HUES64 (cell line): ENCODE measurements around the gene KIR3DL3.
"Not testable (repeated sequence)": the region's sequence is repeated elsewhere in the genome, so short reads cannot be mapped to it uniquely, and the experiment has no call there.

ENCODE experiments used
- H3K27ac ChIP-seq: 2 replicates; pipeline ENCODE4 v1.7.0; 2013; ENCODE audit warnings: low read depth, low read length, inconsistent platforms
- H3K27me3 ChIP-seq: 2 replicates; pipeline ENCODE4 v1.6.1; 2013; ENCODE audit warnings: mild to moderate bottlenecking, low read length; ENCODE audit not compliant: insufficient read depth
- H3K36me3 ChIP-seq: 2 replicates; pipeline ENCODE4 v1.6.1; 2013; ENCODE audit warnings: mild to moderate bottlenecking, low read length; ENCODE audit not compliant: insufficient read depth
- H3K4me1 ChIP-seq: 2 replicates; pipeline ENCODE4 v1.6.1; 2013; ENCODE audit warnings: mild to moderate bottlenecking, low read length, moderate library complexity; ENCODE audit not compliant: insufficient read depth
- H3K4me3 ChIP-seq: 2 replicates; pipeline ENCODE4 v1.5.1; 2013; ENCODE audit warnings: mild to moderate bottlenecking, low read length, moderate library complexity
- H3K9ac ChIP-seq: 2 replicates; pipeline ENCODE4 v1.6.1; 2013; ENCODE audit warnings: mild to moderate bottlenecking, low read depth, low read length
- H3K9me3 ChIP-seq: 2 replicates; pipeline ENCODE4 v1.6.1; 2013; ENCODE audit warnings: low read depth, low read length; ENCODE audit not compliant: insufficient read depth
- WGBS: fragments of 150-250, 120-280 bp; methylation state at CpG from one replicate; pipeline ENCODE4 v1.1.7; 2013; ENCODE audit warnings: missing lambda C conversion rate; 5-methylcytosine and 5-hydroxymethylcytosine counted together

The KIR3DL3 gene

DNA sequence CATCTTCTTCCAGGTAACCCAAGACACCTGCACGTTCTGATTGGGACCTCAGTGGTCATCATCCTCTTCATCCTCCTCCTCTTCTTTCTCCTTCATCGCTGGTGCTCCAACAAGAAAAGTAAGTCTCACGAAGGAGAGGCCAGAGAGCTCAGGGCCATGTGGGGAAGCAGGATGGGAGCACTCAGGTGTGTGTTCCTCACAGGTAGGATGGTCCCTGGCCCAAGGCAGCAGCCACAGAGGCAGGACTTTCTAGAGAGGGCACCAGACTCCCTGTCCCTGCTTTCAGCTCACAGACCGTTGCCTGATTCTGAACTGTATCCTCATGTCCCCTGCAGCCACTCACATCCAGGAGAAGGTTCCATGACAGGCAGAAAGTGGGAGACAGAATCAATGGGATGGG lies 42.2 kb downstream of the KIR3DL3 start:
- peaks cover 11% of the 10 kb centered on the region; the same call in 1 of the 2 replicates for H3K9me3 ChIP-seq
- H3K27ac ChIP-seq, H3K9ac ChIP-seq, H3K4me3 ChIP-seq, H3K36me3 ChIP-seq, H3K4me1 ChIP-seq, H3K27me3 ChIP-seq: not testable (repeated sequence)
- WGBS: 44% methylated on average over 3 of the region's 4 CpGs

DNA sequence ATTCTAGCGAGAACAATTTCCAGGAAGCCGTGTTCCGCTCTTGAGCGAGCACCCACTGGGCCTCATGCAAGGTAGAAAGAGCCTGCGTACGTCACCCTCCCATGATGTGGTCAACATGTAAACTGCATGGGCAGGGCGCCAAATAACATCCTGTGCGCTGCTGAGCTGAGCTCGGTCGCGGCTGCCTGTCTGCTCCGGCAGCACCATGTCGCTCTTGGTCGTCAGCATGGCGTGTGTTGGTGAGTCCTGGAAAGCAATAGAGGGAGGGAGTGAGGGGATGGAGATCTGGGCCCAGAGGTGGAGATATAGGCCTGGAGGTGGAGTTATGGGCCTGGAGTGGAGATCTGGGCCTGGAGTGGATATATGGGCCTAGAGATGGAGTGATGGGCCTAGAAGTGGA lies 45.4 kb downstream of the KIR3DL3 start, which contains the start of gene KIR2DL1:
TSS of gene KIR2DL1 (plus strand) at position 148 of the 400 bp plus-strand sequence. CDS start at position 206, 58 bp downstream.
- WGBS: 90% methylated on average over 15 of the region's 15 CpGs
- H3K27ac ChIP-seq, H3K27me3 ChIP-seq, H3K4me3 ChIP-seq, H3K9ac ChIP-seq, H3K4me1 ChIP-seq, H3K36me3 ChIP-seq: not testable (repeated sequence)
- H3K9me3 ChIP-seq: peaks cover 11% of the 10 kb centered on the region; the same call in 1 of the 2 replicates

DNA sequence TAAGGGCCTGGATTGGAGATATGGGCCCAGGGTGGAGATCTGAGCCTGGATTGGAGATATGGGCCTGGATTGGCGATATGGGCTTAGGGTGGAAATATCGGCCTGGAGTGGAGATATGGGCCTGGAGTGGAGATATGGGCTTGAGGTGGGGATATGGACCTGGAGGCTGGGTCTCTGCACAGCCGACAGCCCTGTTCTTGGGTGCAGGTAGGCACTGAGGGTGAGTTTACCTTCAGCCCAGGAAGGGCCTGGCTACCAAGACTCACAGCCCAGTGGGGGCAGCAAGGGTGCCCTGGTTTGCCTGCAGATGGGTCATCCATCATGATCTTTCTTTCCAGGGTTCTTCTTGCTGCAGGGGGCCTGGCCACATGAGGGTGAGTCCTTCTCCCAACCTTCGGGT lies 46.3 kb downstream of the KIR3DL3 start:
- WGBS: 88% methylated on average over 3 of the region's 4 CpGs
- H3K36me3 ChIP-seq, H3K27ac ChIP-seq, H3K4me3 ChIP-seq, H3K4me1 ChIP-seq, H3K9ac ChIP-seq, H3K27me3 ChIP-seq, H3K9me3 ChIP-seq: not testable (repeated sequence)

DNA sequence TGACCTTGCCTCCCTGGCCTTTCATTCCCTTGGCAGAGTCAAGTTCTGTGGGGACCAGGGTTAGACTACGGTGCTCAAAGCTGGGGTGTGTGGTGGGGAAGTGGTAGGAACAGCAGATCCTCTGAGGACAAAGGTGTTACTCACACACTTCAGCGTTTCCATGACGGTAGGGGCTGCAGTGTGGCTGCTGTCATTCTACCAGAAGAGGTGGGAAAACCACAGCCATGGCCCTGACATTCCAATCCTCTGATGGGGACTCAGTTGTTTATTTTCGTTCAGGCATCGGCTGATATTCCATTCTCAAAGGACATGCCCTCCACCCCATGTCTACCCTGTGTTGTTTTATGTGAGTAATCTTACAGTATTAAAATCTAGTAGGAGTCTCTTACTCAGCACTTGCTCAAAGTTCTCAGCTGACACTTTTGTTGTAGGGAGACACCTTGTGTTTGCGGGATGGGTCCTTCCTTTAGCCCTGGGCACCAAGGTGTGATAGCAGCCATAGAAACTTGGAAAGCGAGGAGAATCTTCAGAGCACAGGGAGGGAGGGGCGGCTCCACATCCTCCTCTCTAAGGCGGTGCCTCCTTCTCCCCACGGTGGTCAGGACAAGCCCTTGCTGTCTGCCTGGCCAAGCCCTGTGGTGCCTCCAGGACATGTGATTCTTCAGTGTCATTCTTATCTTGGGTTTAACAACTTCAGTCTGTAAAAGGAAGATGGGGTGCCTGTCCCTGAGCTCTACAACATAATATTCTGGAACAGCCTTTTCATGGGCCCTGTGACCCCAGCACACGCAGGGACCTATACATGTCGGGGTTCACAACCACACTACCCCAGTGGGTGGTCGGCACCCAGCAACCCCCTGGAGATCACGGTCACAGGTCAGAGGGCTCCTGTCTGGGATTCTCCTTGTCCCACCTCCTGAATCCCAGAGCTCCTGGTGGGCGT lies 47.0 kb downstream of the KIR3DL3 start:
- WGBS: 75% methylated on average over 11 of the region's 15 CpGs
- H3K4me1 ChIP-seq, H3K27me3 ChIP-seq, H3K36me3 ChIP-seq, H3K9me3 ChIP-seq, H3K9ac ChIP-seq, H3K4me3 ChIP-seq, H3K27ac ChIP-seq: not testable (repeated sequence)

DNA sequence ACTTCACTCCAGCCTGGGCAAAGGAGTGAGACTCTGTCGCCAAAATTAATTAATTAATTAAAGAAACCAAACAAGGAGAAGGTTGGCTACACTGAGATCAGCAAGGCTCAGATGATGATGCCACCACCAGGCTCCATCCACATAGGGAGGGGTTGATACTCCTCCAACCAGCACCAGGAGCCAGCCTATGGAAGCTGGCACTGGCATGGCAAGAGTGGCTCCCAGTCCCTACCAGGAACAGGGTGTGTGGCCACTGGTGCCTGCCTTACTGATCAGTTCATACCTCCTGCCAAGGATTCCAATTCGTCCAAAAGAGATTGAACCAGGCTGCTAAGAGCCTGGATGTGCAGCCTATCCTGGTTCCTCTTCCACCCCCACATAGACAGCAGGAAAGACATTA lies 48.4 kb downstream of the KIR3DL3 start:
- WGBS: 21% methylated on average over 2 of the region's 2 CpGs
- H3K27me3 ChIP-seq, H3K36me3 ChIP-seq, H3K9me3 ChIP-seq, H3K27ac ChIP-seq, H3K4me3 ChIP-seq, H3K4me1 ChIP-seq, H3K9ac ChIP-seq: not testable (repeated sequence)

DNA sequence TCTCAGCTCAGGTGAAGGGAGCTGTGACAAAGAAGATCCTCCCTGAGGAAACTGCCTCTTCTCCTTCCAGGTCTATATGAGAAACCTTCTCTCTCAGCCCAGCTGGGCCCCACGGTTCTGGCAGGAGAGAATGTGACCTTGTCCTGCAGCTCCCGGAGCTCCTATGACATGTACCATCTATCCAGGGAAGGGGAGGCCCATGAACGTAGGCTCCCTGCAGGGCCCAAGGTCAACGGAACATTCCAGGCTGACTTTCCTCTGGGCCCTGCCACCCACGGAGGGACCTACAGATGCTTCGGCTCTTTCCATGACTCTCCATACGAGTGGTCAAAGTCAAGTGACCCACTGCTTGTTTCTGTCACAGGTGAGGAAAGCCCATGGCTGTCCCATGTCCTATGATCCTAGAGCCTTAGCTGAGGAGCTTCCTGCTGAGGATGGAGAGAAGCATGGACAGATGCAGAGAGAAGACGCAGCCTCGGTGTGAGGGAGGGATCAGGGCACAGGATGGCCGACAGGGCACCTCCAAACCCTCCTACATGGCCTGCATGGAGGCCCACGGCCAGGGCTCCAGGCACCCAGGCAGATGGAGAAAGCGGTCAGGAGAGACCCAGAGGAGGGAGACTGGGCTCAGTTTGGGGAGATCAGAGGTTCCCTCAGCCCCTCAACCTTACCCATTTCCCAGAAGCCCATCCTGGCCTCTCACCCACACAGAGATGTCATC lies 51.0 kb downstream of the KIR3DL3 start:
- not testable (repeated sequence) for H3K9ac ChIP-seq, H3K4me1 ChIP-seq, H3K27ac ChIP-seq, H3K27me3 ChIP-seq, H3K36me3 ChIP-seq, H3K9me3 ChIP-seq, H3K4me3 ChIP-seq
- 79% methylated on average over 11 of the region's 12 CpGs for WGBS

DNA sequence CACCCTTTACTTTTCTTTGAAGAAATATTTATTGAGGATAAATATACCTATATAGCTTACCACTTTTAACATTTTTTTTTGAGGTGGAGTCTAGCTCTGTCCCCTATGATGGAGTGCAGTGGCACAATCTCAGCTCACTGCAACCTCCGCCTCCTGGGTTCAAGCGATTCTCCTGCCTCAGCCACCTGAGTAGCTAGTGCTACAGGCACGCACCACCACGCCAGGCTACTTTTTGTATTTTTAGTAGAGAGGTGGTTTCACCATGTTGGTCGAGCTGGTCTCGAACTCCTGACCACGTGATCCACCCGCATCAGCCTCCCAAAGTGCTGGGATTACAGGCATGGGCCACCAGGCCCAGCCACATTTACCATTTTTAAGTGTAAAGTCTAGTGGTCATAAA lies 51.6 kb downstream of the KIR3DL3 start:
- H3K4me3 ChIP-seq, H3K27me3 ChIP-seq, H3K27ac ChIP-seq, H3K4me1 ChIP-seq, H3K9ac ChIP-seq, H3K36me3 ChIP-seq, H3K9me3 ChIP-seq: not testable (repeated sequence)
- 79% methylated on average over 8 of the region's 8 CpGs for WGBS

DNA sequence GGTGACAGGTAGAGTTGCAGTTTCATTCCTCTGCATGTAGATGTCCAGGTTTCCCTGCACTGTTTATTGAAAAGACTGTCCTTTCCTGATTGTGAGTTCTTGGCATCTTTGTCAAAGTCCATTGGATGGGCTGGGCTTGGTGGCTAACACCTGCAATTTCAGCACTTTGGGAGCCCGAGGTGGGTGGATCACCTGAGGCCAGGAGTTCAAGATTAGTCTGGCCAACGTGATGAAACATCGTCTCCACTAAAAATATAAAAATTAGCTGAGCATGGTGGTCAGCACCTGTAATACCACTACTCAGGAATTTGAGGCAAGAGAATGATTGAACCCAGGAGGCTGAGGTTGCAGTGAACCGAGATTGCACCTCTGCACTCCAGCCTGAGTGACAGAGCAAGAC lies 53.6 kb downstream of the KIR3DL3 start:
- H3K4me1 ChIP-seq, H3K27me3 ChIP-seq, H3K9ac ChIP-seq, H3K36me3 ChIP-seq, H3K4me3 ChIP-seq, H3K27ac ChIP-seq, H3K9me3 ChIP-seq: not testable (repeated sequence)
- WGBS: 67% methylated on average over 1 of the region's 4 CpGs

DNA sequence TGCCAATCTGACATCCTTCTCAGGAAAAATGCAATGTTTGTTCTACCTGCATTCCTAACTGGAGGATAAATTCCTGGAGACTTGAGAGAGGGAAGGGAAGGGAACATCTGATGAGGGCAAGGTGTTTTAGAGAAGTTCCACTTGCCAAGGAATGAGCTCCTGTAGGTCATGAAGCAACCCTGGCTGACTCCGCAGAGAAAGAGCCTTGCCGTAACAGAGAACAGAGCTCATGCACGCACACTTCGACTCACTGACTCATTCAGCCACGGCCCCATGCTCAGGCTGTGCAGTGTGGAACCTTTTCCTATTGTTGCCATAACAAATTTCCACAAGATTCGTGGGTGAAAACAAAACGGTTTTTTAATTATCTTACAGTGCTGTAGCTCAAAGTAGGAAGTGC lies 54.7 kb downstream of the KIR3DL3 start:
- H3K36me3 ChIP-seq, H3K9ac ChIP-seq, H3K27ac ChIP-seq, H3K27me3 ChIP-seq, H3K4me1 ChIP-seq, H3K4me3 ChIP-seq: not testable (repeated sequence)
- peaks cover 10% of the 10 kb centered on the region; the same call in 1 of the 2 replicates for H3K9me3 ChIP-seq
- 76% methylated on average over 5 of the region's 7 CpGs for WGBS

DNA sequence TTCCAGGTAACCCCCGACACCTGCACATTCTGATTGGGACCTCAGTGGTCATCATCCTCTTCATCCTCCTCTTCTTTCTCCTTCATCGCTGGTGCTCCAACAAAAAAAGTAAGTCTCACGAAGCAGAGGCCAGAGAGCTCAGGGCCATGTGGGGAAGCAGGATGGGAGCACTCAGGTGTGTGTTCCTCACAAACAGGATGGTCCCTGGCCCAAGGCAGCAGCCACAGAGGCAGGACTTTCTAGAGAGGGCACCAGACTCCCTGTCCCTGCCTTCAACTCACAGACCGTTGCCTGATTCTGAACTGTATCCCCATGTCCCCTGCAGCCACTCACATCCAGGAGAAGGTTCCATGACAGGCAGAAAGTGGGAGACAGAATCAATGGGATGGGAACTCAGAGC lies 58.7 kb downstream of the KIR3DL3 start:
- H3K4me1 ChIP-seq, H3K36me3 ChIP-seq, H3K4me3 ChIP-seq, H3K27me3 ChIP-seq, H3K27ac ChIP-seq, H3K9ac ChIP-seq: not testable (repeated sequence)
- H3K9me3 ChIP-seq: peaks cover 30% of the 10 kb centered on the region
- 69% methylated on average over 3 of the region's 4 CpGs for WGBS
